Measurements from ENCODE around the gene TFB1M. TPM values are rescaled to one million over a fixed set of nuclear protein-coding genes. Genes with fewer than 3 reads are reported as not detected.

TFB1M gene
- total and polyA plus RNA-seq, 9 of the 15 experiments (the other 6 are each of a cell fraction or from before 2014, with no cell fraction given): 34.6 to 145 (median 40.4) TPM

GRCh38 chr6:155221086-155221485 lies 93.2 kb downstream of the TFB1M start (continued):
- no peak for TF ChIP-seq ZNF449 (CRISPR knock-in tag; IDR thresholded peaks at IDR 0.05)
- no peak for TF ChIP-seq ZNF696 (CRISPR knock-in tag; conservative IDR thresholded peaks at IDR 0.05)
- no peak for TF ChIP-seq SNRNP70 (optimal IDR thresholded peaks at IDR 0.05; ENCODE audit: low read depth, low read length)
- TF ChIP-seq CBX1 (IDR thresholded peaks at IDR 0.05; ENCODE audit: low read depth): no peak
- TF ChIP-seq, protein P1, sequence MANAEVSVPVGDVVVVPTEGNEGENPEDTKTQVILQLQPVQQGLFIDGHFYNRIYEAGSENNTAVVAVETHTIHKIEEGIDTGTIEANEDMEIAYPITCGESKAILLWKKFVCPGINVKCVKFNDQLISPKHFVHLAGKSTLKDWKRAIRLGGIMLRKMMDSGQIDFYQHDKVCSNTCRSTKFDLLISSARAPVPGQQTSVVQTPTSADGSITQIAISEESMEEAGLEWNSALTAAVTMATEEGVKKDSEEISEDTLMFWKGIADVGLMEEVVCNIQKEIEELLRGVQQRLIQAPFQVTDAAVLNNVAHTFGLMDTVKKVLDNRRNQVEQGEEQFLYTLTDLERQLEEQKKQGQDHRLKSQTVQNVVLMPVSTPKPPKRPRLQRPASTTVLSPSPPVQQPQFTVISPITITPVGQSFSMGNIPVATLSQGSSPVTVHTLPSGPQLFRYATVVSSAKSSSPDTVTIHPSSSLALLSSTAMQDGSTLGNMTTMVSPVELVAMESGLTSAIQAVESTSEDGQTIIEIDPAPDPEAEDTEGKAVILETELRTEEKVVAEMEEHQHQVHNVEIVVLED (CRISPR knock-in tag; IDR thresholded peaks at IDR 0.05): no peak
- TF ChIP-seq CXXC5 (CRISPR knock-in tag; IDR thresholded peaks at IDR 0.05): no peak
- TF ChIP-seq CCAR2 (IDR thresholded peaks at IDR 0.05; ENCODE audit: low read depth, low read length): no peak
- no peak for TF ChIP-seq ZNF445 (CRISPR knock-in tag; IDR thresholded peaks at IDR 0.05; ENCODE audit: low read depth)
- TF ChIP-seq SRSF3 (IDR thresholded peaks at IDR 0.05; ENCODE audit: insufficient read depth, low read length): no peak
- no peak for TF ChIP-seq ZNF561 (CRISPR knock-in tag; conservative IDR thresholded peaks at IDR 0.05)
